GM12875 (cell line): Measurements from ENCODE around the gene PRAC1.

Experiments
- H3K4me3 ChIP-seq: one replicate; pipeline ENCODE4 v1.5.1; 2011; ENCODE audit warnings: low read depth, low read length, control low read depth
- TF ChIP-seq, protein P1 (sequence below): IDR thresholded peaks from 2 replicates; pipeline ENCODE4 v1.5.1; 2011; ENCODE audit warnings: low read depth, mild to moderate bottlenecking, control low read depth, inconsistent platforms, low read length, moderate library complexity, borderline replicate concordance; ENCODE audit not compliant: insufficient read depth

The PRAC1 gene

DNA sequence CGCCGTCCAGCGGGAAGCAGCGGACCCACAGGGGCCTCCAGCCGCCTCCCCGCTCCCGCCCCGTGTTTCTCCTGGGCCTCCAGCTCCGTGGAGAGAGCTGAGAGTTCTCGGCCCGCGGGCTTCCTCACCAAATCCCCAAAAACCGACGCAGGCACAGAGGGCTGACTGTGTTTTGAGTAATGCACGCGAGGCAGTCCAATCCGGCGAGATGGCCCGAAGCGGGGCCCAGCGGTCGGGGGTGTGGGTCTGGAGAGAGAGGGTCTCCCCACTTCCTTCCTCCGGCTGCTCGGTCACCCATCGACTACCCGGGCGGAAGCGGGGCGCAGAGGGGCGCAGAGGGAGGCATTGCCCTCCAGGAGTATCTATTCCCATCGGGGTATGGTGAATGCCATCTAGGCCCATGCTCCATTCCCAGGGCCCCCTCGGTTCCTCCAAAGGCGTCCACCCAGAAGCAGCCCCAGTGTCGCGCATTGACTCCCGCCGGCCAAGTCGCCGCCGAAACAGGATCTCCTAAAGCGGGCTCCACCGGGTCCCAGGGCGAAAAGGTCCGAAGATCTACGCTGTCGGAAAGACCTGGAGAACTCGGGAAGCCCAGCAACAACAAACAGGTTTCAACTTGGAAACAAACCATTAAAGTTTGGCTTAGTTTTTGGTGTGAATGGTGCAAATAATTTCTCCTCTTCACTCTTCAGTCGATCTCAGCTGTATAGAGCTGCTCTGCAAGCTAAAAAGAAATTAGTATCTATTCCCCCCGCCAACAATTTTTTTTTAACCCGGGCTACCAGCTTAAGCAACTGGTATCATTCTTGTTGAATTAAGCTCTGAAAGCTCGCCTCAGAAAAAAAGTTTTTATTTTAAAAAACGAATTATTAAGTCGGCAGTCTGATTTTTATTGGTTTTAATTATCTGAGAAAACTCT is 25.4 kb upstream of the PRAC1 start:
- H3K4me3 ChIP-seq = no peak overlapping the region
- TF ChIP-seq, protein P1, sequence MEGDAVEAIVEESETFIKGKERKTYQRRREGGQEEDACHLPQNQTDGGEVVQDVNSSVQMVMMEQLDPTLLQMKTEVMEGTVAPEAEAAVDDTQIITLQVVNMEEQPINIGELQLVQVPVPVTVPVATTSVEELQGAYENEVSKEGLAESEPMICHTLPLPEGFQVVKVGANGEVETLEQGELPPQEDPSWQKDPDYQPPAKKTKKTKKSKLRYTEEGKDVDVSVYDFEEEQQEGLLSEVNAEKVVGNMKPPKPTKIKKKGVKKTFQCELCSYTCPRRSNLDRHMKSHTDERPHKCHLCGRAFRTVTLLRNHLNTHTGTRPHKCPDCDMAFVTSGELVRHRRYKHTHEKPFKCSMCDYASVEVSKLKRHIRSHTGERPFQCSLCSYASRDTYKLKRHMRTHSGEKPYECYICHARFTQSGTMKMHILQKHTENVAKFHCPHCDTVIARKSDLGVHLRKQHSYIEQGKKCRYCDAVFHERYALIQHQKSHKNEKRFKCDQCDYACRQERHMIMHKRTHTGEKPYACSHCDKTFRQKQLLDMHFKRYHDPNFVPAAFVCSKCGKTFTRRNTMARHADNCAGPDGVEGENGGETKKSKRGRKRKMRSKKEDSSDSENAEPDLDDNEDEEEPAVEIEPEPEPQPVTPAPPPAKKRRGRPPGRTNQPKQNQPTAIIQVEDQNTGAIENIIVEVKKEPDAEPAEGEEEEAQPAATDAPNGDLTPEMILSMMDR = no peak

DNA sequence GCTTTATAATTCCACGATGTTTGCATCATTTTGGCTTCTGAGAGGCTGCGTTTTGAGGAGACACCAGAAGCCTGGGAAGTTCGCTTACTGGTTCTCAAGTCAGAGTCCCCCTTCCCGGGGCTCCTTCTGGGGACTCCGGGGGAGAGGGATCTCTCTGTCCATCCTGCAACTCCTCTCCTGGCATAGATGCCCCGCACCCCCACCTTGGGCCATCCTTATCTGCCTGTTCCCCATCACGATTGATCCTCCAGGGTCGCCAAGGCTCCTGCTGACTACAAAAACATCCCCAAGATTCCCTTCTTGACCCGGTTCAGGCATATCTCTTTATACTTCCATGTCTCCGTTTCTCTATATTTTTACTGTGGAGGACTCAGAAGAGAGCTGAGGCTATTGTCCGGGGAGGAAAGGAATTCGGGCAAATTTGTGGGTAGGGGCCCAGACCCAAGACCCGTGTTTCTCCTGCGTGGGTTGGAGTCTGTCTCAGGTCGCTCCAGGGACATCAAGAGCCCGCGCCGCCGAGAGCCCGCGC is 24.7 kb upstream of the PRAC1 start:
- H3K4me3 ChIP-seq = no peak overlapping the region
- TF ChIP-seq, protein P1 = no peak

- TF ChIP-seq, protein P1 = no peak
- H3K4me3 ChIP-seq = no peak overlapping the region
Observed at GRCh38 chr17:48745381-48746275, 23.3 kb upstream of the PRAC1 start.

DNA sequence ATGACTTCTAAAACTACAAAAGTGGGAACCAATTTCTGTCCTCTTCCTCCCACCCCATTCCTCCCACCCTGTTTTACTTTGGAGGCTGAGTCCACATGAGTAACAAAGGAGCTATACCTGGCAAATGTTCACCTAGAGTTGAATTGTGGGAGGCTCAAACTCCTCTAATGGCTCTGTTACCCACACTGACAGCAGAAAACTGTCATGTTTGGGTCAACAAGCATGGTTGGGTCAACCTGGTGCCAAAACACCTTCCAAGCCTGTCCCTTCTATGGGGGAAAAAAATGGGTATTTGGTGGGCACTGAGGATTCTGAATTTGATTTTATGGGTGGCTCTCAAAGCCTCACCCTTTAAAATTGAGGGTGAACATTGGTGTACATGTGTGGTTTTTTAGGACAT is 18.2 kb upstream of the PRAC1 start:
- TF ChIP-seq, protein P1 = no peak
- H3K4me3 ChIP-seq = no peak overlapping the region

- H3K4me3 ChIP-seq = no peak overlapping the region
- TF ChIP-seq, protein P1 = no peak
Observed at GRCh38 chr17:48738803-48739526, 16.6 kb upstream of the PRAC1 start.

DNA sequence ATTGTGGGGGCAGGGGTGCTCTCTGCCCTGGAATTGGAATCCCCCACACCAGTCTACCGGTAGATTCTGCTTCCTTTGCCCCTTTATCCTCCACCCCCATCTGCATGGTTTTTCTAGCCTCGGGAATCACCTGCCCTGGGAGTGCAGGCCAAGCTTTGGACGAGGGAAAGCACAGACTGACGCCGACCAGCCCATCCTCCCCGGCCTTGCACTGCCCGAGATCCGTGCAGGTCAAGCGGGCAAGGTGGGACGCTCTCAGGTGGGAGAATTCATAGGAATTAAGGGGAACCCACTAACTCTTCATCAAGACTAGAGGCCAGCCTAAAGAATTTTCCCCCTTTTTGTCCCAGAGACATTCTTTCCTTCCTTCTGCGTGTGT is 16.1 kb upstream of the PRAC1 start:
- TF ChIP-seq, protein P1 = no peak
- no peak overlapping the region for H3K4me3 ChIP-seq
